Measurements from ENCODE around the gene ITGB5.

ITGB5 gene

GRCh38 chr3:124843506-124844177, 43.5 kb downstream of the ITGB5 start:
- no peak for TF ChIP-seq CTCF (IDR thresholded peaks at IDR 0.05; ENCODE audit: control extremely low read depth, extremely low read depth, low read depth, missing control alignments)
- ChIA-PET POLR2A (no interaction called here), CTCF (interaction anchor here (2.1 to 3.9 kb wide), 2 partner anchors 8 to 10 kb away, joined by 7 to 12 read pairs; no protein-coding TSS in a partner anchor)
- DNase-seq (ENCODE audit: extremely low spot score), result no peak

GRCh38 chr3:124843047-124843446, 44.1 kb downstream of the ITGB5 start:
- DNase-seq (ENCODE audit: extremely low spot score), result no peak
- TF ChIP-seq CTCF (IDR thresholded peaks at IDR 0.05; ENCODE audit: control extremely low read depth, extremely low read depth, low read depth, missing control alignments), result no peak
- CTCF ChIA-PET, result no interaction called here
- POLR2A ChIA-PET, result no interaction called here

- POLR2A ChIA-PET, result no interaction called here
- no peak for TF ChIP-seq CTCF (IDR thresholded peaks at IDR 0.05; ENCODE audit: control extremely low read depth, extremely low read depth, low read depth, missing control alignments)
- no peak for DNase-seq (ENCODE audit: extremely low spot score)
- CTCF ChIA-PET, result interaction anchor here (1.0 kb wide), 1 partner anchor 11 kb away, joined by 3 read pairs; no protein-coding TSS in a partner anchor
These were observed 45.6 kb downstream of the ITGB5 start for GRCh38 chr3:124841517-124841916.

- DNase-seq (ENCODE audit: extremely low spot score), result no peak
- POLR2A ChIA-PET, result no interaction called here
- CTCF ChIA-PET, result interaction anchor here (1.0 kb wide), 1 partner anchor 9 kb away, joined by 3 read pairs; no protein-coding TSS in a partner anchor
- no peak for TF ChIP-seq CTCF (IDR thresholded peaks at IDR 0.05; ENCODE audit: control extremely low read depth, extremely low read depth, low read depth, missing control alignments)
These were observed 46.8 kb downstream of the ITGB5 start for GRCh38 chr3:124840331-124840730.

- POLR2A ChIA-PET, result no interaction called here
- no peak for DNase-seq (ENCODE audit: extremely low spot score)
- no peak for TF ChIP-seq CTCF (IDR thresholded peaks at IDR 0.05; ENCODE audit: control extremely low read depth, extremely low read depth, low read depth, missing control alignments)
- CTCF ChIA-PET, result no interaction called here
These were observed 47.3 kb downstream of the ITGB5 start for GRCh38 chr3:124839896-124840295.

- DNase-seq (ENCODE audit: extremely low spot score), result no peak
- CTCF ChIA-PET, result no interaction called here
- TF ChIP-seq CTCF (IDR thresholded peaks at IDR 0.05; ENCODE audit: control extremely low read depth, extremely low read depth, low read depth, missing control alignments), result no peak
- POLR2A ChIA-PET, result no interaction called here
These were observed 48.2 kb downstream of the ITGB5 start for GRCh38 chr3:124838963-124839362.

All from GM10248 (cell line).